Central memory CD4-positive, alpha-beta T cell (primary cell): Measurements from ENCODE around the gene PRR23E.

Experiments
- DNase-seq: peaks from one replicate; pipeline ENCODE4 v3.0.0; 2022

The PRR23E gene

GRCh38 chr3:127235706-127236105, 42.8 kb downstream of the PRR23E start:
- no peak for DNase-seq

GRCh38 chr3:127237835-127238234, 44.9 kb downstream of the PRR23E start:
- DNase-seq = no peak

GRCh38 chr3:127238602-127239001, 45.7 kb downstream of the PRR23E start:
- DNase-seq = no peak

GRCh38 chr3:127247292-127247691, 54.4 kb downstream of the PRR23E start:
- DNase-seq = no peak
